B cell (primary cell): Measurements from ENCODE around the gene NUP88. TPM values are rescaled to one million over a fixed set of nuclear protein-coding genes. Genes with fewer than 3 reads are reported as not detected.
A peak's percentile ranks its signal among the peaks of the same experiment; 100 is the strongest.

Experiments used
- ATAC-seq: fragments of 200-7000 bp; cut with Tn5 transposase; one replicate; pipeline ENCODE4 v1.10.0; 2021; ENCODE audit warnings: low read depth, mild to moderate bottlenecking, moderate number of reproducible peaks, moderate library complexity
- CTCF ChIA-PET: fragments of 350-600 bp; sonication (Branson Sonifier 250); formaldehyde crosslinking; loops from one replicate; lab custom pipeline; 2021; ENCODE audit warnings: antibody characterized with exemption, inconsistent platforms; lab: Charles Lee
- POLR2A ChIA-PET: fragments of 350-600 bp; sonication (Branson Sonifier 250); formaldehyde crosslinking; loops from one replicate; lab custom pipeline; 2021; ENCODE audit warnings: antibody characterized with exemption; lab: Charles Lee
- DNase-seq: peaks from one replicate; pipeline ENCODE4 v3.0.0; 2013
- H2AFZ ChIP-seq: 2 replicates; pipeline ENCODE4 v1.6.1; 2012; ENCODE audit warnings: mild to moderate bottlenecking, low read depth, low read length; ENCODE audit not compliant: insufficient read depth, poor library complexity, severe bottlenecking
- H3K27ac ChIP-seq, 2 donors: 1 replicate in 1 of 2; 2 replicates in 1 of 2; pipeline ENCODE4 v1.5.1; 2012 to 2013; ENCODE audit warnings: low read length in 2 of 2, mild to moderate bottlenecking in 2 of 2, moderate library complexity in 1 of 2
- H3K27me3 ChIP-seq, 4 experiments: fragments of 200-600 bp in 1 of 4; sonication (generic) in 1 of 4; replicated peaks in 1 of 4; 1 replicate in 2 of 4; 2 replicates in 2 of 4; pipeline versions ENCODE4 v1.6.1 to v1.7.0; 2013 to 2016; ENCODE audit warnings: low read length in 3 of 4, mild to moderate bottlenecking in 2 of 4, mixed read lengths in 1 of 4, moderate library complexity in 1 of 4; ENCODE audit not compliant: insufficient read depth in 4 of 4, control insufficient read depth in 3 of 4; ENCODE audit errors: control extremely low read depth in 1 of 4
- H3K36me3 ChIP-seq, 2 experiments: replicated peaks in 1 of 2; 1 replicate in 1 of 2; 2 replicates in 1 of 2; pipeline versions ENCODE4 v1.6.1 to v1.7.1; 2013; ENCODE audit warnings: low read length in 1 of 2; ENCODE audit not compliant: insufficient read depth in 2 of 2, control insufficient read depth in 1 of 2; ENCODE audit errors: control extremely low read depth in 1 of 2, extremely low read depth in 1 of 2
- H3K4me1 ChIP-seq, 2 donors: fragments of 200-600 bp in 1 of 2; sonication (generic) in 1 of 2; 1 replicate in 1 of 2; 2 replicates in 1 of 2; pipeline versions ENCODE4 v1.5.1 to v1.6.1; 2013 to 2017; ENCODE audit warnings: low read length in 2 of 2; ENCODE audit not compliant: control insufficient read depth in 2 of 2, insufficient read depth in 2 of 2
- H3K4me2 ChIP-seq: replicated peaks from 2 replicates; pipeline ENCODE3; 2012; ENCODE audit warnings: mild to moderate bottlenecking, low read depth, low read length; ENCODE audit not compliant: poor library complexity, severe bottlenecking
- H3K4me3 ChIP-seq, 5 experiments: fragments of 200-600 bp in 1 of 5; sonication (generic) in 1 of 5; 1 replicate in 3 of 5; 2 replicates in 2 of 5; pipeline versions ENCODE4 v1.5.1 to v1.7.0; 2011 to 2016; ENCODE audit warnings: low read length in 4 of 5, mild to moderate bottlenecking in 4 of 5, low read depth in 2 of 5, control low read depth in 1 of 5, moderate library complexity in 1 of 5; ENCODE audit not compliant: insufficient read depth in 1 of 5; ENCODE audit errors: control extremely low read depth in 1 of 5, extremely low read depth in 1 of 5
- H3K79me2 ChIP-seq: fragments of 200-600 bp; sonication (generic); one replicate; pipeline ENCODE4 v1.6.0; 2016; ENCODE audit warnings: low read length; ENCODE audit not compliant: control insufficient read depth, insufficient read depth
- H3K9ac ChIP-seq: fragments of 200-600 bp; sonication (generic); 2 replicates; pipeline ENCODE4 v1.6.1; 2017; ENCODE audit warnings: mild to moderate bottlenecking, low read length, moderate library complexity
- H3K9me3 ChIP-seq, 3 donors: one replicate each; pipeline versions ENCODE4 v1.6.1 to v1.7.1; 2013; ENCODE audit warnings: low read length in 2 of 3; ENCODE audit not compliant: control insufficient read depth in 2 of 3, insufficient read depth in 1 of 3; ENCODE audit errors: control extremely low read depth in 1 of 3
- H4K20me1 ChIP-seq: 2 replicates; pipeline ENCODE4 v1.6.0; 2012; ENCODE audit warnings: mild to moderate bottlenecking, low read length; ENCODE audit not compliant: insufficient read depth, control insufficient read depth, poor library complexity, severe bottlenecking
- H3K27ac Mint-ChIP-seq: one replicate; pipeline ENCODE4 v1.8.0; 2021; ENCODE audit warnings: mixed read lengths
- H3K27me3 Mint-ChIP-seq: one replicate; pipeline ENCODE4 v1.8.0; 2021; ENCODE audit warnings: mixed read lengths
- H3K4me1 Mint-ChIP-seq: one replicate; pipeline ENCODE4 v1.8.0; 2021; ENCODE audit warnings: mixed read lengths
- H3K4me3 Mint-ChIP-seq: one replicate; pipeline ENCODE4 v1.8.0; 2021; ENCODE audit warnings: mixed read lengths
- H3K9me3 Mint-ChIP-seq: one replicate; pipeline ENCODE4 v1.8.0; 2022; ENCODE audit warnings: mixed read lengths; ENCODE audit not compliant: insufficient read depth
- CTCF ChIP-seq: fragments of 200-600 bp; IDR thresholded peaks from one replicate; pipeline ENCODE4 v1.8.0; 2022; ENCODE audit warnings: antibody characterized with exemption, mild to moderate bottlenecking
- EZH2 ChIP-seq: IDR thresholded peaks from 2 replicates; pipeline ENCODE4 v1.6.1; 2012; ENCODE audit warnings: borderline replicate concordance, low read depth, mild to moderate bottlenecking, moderate library complexity, low read length; ENCODE audit not compliant: insufficient read depth, poor library complexity, severe bottlenecking
- WGBS: methylation state at CpG from one replicate; pipeline ENCODE4 v1.1.5; 2013; ENCODE audit warnings: missing lambda C conversion rate; ENCODE audit not compliant: insufficient coverage; 5-methylcytosine and 5-hydroxymethylcytosine counted together
- intact Hi-C: fragments of 100-400 bp; cut with micrococcal nuclease; formaldehyde crosslinking; loops from one replicate; pipeline ENCODE4 v1.10.0; 2022
- polyA plus RNA-seq: library from polyadenylated mRNA; depleted of rRNA; stranded (reverse); fragments of >200 nt; gene quantifications from 2 replicates; pipeline ENCODE4 v1.2.3, GENCODE V29; 2012
- total RNA-seq, 2 donors: library from RNA; stranded (reverse); fragments of 120-200 nt in 1 of 2; gene quantifications; 1 replicate in 1 of 2; 2 replicates in 1 of 2; pipeline versions ENCODE4 v1.2.3 to v1.2.4, GENCODE V29; 2013 to 2022

NUP88 gene
- total and polyA plus RNA-seq, 2 donors (not counting 1 experiment from before 2014, with no cell fraction given) = 214 to 221 TPM

- no peak overlapping the region for H2AFZ ChIP-seq
- ChIA-PET CTCF (no interaction called here), POLR2A (no interaction called here)
- no peak overlapping the region for H3K4me3 ChIP-seq
- no peaks in the 10 kb centered on the region for H3K4me1 Mint-ChIP-seq
- H3K4me3 Mint-ChIP-seq = no peak overlapping the region
- intact Hi-C loops = loop anchor here (10.0 kb wide), 1 partner anchor 50 kb away; the partner anchor contains the start of gene NUP88
- H3K27ac ChIP-seq = no peak overlapping the region
- no peaks in the 10 kb centered on the region for H3K27me3 Mint-ChIP-seq
- peaks cover 4 to 82% of the 10 kb centered on the region in 2 experiments for H3K36me3 ChIP-seq
- no peak for DNase-seq
- H3K79me2 ChIP-seq = peaks cover 26% of the 10 kb centered on the region
- H3K4me1 ChIP-seq = no peaks in the 10 kb centered on the region
- H3K27me3 ChIP-seq = no peaks in the 10 kb centered on the region
- no peak overlapping the region for H3K9ac ChIP-seq
- no peaks in the 10 kb centered on the region for H3K9me3 Mint-ChIP-seq
- H3K4me2 ChIP-seq = no peak overlapping the region
- H4K20me1 ChIP-seq = no peaks in the 10 kb centered on the region
- no peaks in the 10 kb centered on the region for H3K9me3 ChIP-seq
- no peak for ATAC-seq
- TF ChIP-seq EZH2 = no peak
- TF ChIP-seq CTCF = no peak
- peak overlapping the region; percentile 81 for H3K27ac Mint-ChIP-seq
Observed at GRCh38 chr17:5364696-5365095, 54.8 kb downstream of the NUP88 start.

- H3K9me3 ChIP-seq = no peaks in the 10 kb centered on the region
- peaks cover 24% of the 10 kb centered on the region for H3K79me2 ChIP-seq
- peaks cover 4 to 83% of the 10 kb centered on the region in 2 experiments for H3K36me3 ChIP-seq
- H3K4me1 Mint-ChIP-seq = no peaks in the 10 kb centered on the region
- ATAC-seq = no peak
- H3K27me3 ChIP-seq = no peaks in the 10 kb centered on the region
- POLR2A ChIA-PET = no interaction called here
- intact Hi-C loops = loop anchor here (10.0 kb wide), 1 partner anchor 51 kb away; the partner anchor contains the start of gene NUP88
- no peak overlapping the region for H3K4me3 Mint-ChIP-seq
- no peak overlapping the region for H3K9ac ChIP-seq
- H3K27ac ChIP-seq = peak overlapping the region in 1 of 2 donors; percentile 38
- H3K27ac Mint-ChIP-seq = no peak overlapping the region
- no peak overlapping the region for H3K4me2 ChIP-seq
- H3K4me3 ChIP-seq = no peak overlapping the region
- WGBS = 100% methylated on average over 5 of the region's 6 CpGs
- H2AFZ ChIP-seq = no peak overlapping the region
- DNase-seq = no peak
- TF ChIP-seq CTCF (no peak), EZH2 (no peak)
- no peaks in the 10 kb centered on the region for H3K9me3 Mint-ChIP-seq
- CTCF ChIA-PET = no interaction called here
- no peaks in the 10 kb centered on the region for H4K20me1 ChIP-seq
- H3K27me3 Mint-ChIP-seq = no peaks in the 10 kb centered on the region
- no peaks in the 10 kb centered on the region for H3K4me1 ChIP-seq
Observed at GRCh38 chr17:5364156-5364555, 55.3 kb downstream of the NUP88 start.
